Measurements from ENCODE around the gene AUTS2.

DNA sequence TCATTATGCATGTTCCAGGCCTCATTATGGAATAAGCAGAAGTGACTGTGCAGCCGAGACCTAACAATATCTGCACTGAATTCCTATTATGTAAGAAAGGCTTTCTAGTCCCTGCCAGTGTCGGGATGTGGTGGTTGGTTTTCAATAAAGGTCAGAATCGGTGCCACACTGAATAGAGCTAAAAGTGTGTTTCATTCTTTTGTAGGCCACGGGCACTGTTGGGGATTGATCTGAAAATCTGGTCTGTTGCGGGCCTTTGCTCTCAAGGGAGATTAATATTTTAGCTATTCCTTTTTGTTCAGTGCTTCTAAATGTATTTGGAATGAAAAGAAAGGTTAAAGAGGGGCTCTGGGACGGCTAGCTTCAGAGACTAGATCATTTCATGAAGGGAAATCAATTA is 974.3 kb downstream of the AUTS2 start:
- no peak for TF ChIP-seq CTCF (conservative IDR thresholded peaks at IDR 0.05 in 1 of 2, IDR thresholded peaks at IDR 0.05 in 1 of 2; ENCODE audit: low read depth in 1 of 2, low read length in 2 of 2)
- TF ChIP-seq EZH2 (IDR thresholded peaks at IDR 0.05; ENCODE audit: low read length, missing control alignments): no peak
